ENCODE results near the gene SPRY1.

Gene SPRY1

DNA sequence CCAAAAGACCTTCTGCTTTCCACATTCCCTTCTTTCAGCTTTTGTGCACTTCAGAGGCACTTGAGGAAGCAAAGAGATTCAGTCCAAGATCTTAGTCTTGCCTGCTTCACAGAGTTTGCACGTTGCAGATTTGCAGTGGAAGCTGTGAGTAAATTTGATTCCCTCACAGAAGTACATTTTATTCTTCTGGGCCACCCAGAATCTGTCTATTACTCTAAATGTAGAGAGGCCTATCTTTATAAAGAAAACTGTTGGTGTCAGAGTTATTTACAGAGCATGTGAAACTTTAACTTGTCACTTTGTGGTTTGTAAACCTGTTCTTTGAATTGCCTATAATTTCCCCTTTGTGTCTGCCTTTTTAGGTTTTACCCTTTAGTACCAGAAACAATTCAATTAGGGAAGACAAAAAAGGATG lies 15.5 kb downstream of the SPRY1 start:
- DNase-seq: no peak

GRCh38 chr4:123412700-123413512 lies 16.3 kb downstream of the SPRY1 start:
- no peak for DNase-seq

GRCh38 chr4:123415576-123415975 lies 19.0 kb downstream of the SPRY1 start:
- DNase-seq: no peak

GRCh38 chr4:123415977-123416376 lies 19.4 kb downstream of the SPRY1 start:
- peak; percentile 14 for DNase-seq

DNA sequence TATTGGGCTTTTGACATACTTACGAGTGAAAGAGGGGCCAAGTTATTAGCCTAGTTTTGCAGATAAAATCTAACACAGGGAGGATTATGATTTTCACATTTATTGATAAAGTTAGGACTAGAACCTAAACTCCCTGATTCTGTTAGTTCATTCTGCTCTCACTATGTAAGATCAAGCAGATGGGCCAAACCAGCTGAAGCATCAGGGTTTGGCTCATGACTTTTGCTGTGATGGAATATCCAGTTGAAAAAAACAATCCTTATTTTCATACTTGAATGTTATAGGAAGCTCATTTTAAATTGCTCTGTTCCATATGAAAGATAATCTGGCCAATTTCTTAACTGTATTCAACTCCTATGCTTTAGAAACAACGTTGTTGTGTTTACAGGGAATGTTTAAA lies 21.2 kb downstream of the SPRY1 start:
- no peak for DNase-seq

GRCh38 chr4:123418351-123418931 lies 21.8 kb downstream of the SPRY1 start:
- DNase-seq: no peak

DNA sequence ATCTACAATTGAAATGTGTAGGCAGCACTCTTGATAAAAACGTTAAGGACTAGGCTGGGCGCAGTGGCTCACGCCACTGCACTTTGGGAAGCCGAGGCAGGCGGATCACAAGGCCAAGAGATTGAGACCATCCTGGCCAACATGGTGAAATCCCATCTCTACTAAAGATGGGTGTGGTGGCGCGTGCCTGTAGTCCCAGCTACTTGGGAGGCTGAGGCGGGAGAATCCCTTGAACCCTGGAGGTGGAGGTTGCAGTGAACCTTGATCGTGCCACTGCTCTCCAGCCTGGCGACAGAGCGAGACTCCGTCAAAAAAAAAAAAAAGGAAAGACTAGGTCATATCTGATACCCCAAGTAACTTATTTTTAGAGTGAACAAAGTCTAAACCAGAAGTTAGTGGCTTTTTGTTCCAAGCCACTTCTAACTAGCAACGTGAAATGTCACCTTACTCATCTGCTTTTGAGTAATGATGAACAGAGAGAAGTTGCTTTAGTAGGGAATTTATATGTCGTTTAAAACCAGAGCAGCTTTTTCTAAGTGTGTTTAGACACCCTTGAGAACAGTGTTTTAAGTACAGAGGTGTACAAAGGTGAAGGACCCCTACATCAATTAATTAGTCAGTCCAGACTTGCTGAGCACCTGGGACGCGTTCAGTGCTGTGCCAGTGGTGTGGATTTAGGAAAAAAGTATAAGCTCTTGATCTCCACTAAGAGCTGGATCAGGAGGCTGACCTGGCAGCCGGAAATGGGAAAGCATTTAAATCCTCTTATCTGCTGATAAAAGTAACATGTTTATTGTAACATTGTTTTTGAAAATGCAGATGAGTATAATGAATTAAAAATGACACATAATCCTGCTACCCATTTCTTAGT lies 23.5 kb downstream of the SPRY1 start:
- no peak for DNase-seq

GRCh38 chr4:123421227-123421936 lies 24.8 kb downstream of the SPRY1 start:
- peak; percentile 27 for DNase-seq

GRCh38 chr4:123421937-123422781 lies 25.6 kb downstream of the SPRY1 start:
- peak; percentile 4 for DNase-seq

DNA sequence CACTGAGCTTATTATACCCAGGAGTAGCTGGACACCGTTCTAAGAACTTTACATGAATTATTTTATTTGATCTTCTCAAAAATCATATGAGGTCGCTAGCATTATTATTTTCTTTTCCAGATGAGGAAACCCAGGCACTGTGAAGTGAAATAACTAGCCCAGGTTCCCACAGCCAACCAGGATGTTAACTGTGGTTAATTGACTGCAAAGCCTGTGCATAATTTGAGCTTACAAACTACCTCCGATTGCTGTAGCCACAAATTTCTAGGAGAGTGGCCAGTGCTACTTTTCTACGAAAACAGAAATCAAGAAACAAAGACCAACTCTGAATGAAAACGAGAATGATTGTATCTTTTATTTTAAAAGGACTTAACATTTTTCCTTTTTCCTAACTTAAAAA lies 27.2 kb downstream of the SPRY1 start:
- DNase-seq: no peak

GRCh38 chr4:123427951-123428350 lies 31.4 kb downstream of the SPRY1 start:
- DNase-seq: no peak

- no peak for DNase-seq
These were observed 33.4 kb downstream of the SPRY1 start for GRCh38 chr4:123430031-123430430.

- no peak for DNase-seq
These were observed 33.9 kb downstream of the SPRY1 start for GRCh38 chr4:123430501-123430900.

DNA sequence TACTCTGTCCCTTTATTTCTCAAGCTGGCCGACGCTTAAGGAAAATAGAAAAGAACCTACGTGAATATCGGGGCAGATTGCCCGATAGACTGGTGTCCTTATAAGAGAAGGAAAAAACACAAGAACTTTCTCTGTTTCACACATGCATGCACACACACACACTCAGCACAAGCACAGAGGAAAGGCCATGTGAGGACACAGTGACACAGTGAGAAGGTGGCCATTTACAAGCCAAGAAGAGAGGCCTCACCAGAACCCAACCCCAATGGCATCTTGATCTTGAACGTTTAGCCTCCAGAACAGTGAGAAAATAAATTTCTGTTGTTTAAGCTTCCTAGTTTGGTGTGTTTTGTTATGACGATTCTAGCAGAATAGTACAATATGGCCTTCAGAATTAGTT lies 37.0 kb downstream of the SPRY1 start:
- no peak for DNase-seq

- no peak for DNase-seq
These were observed 37.4 kb downstream of the SPRY1 start for GRCh38 chr4:123433976-123434375.

DNA sequence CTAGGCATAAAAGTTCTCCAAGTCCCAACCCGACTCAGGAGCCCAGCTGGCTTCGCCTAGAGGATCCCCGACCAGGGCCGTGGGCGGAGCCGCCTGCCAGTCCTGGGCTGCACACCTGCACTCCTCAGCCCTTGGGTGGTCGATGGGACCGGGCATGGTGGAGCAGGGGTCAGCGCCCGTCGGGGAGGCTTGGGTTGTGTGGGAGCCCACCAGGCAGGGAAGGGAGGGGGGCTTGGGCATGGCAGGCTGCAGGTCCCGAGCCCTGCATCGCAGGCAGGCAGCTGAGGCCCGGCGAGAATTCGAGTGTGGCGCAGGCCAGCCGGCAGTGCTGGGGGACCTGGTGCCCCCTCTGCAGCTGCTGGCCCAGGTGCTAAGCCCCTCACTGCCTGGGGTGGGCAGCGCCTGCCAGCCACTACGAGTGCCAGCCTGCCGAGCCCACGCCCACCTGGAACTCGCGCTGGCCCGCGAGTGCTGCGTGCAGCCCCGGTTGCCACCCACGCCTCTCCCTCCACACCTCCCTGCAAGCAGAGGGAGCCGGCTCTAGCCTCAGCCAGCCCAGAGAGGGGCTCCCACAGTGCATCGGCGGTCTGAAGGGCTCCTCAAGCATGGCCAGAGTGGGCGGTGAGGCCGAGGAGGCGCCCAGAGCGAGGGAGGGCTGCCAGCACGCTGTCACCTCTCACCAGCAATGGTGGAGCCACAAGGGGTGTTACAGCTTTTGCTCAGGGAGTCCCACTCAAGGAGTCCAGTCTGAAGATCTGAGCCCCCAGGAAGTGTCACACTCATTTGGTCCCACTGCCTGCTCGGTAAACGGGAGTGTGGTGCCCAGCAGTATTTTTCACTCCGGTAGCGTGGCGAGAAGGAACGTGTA lies 38.9 kb downstream of the SPRY1 start:
- no peak for DNase-seq

- no peak for DNase-seq
These were observed 41.4 kb downstream of the SPRY1 start for GRCh38 chr4:123438031-123438430.

DNA sequence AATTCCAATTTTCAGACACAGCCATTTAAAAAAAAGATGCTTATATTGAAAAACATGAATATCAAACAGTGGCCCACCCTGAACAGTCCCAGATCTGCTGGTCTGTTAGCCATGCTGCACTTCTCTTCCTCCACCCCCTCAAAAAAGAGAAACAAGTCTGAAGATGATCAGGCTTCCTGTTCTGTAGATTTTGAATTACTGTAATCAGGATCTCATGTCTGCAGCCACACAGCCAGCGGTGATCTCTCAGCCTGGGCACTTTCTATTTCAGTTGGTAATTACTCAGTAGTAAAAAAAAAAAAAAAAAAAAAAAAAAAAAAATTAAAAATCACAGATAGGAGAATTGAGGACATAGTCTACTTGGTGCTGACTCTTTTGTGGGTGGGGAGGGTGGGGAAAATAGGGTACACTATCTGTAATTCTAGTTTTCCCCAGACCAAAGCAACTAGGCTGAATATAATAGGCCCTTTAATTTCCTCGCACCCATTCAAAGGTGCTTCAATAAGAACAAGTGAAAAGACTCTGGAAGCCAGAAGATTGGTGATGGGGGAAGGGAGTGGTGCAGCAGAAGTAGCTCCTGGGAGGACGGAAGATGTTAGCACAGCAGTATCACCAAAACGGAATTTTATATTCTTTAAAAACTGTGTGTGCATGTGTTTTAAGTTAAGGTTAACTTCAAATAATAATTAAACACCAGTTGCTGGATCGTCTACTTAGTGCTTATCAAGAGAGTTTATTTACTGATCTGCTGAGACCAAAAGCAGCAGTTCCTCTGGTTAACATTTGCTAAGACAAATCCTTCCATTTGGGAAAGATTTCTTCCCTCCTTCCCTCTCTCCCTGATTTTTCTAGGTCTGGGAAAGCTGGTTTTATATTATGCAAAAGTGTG lies 47.0 kb downstream of the SPRY1 start:
- no peak for DNase-seq

DNA sequence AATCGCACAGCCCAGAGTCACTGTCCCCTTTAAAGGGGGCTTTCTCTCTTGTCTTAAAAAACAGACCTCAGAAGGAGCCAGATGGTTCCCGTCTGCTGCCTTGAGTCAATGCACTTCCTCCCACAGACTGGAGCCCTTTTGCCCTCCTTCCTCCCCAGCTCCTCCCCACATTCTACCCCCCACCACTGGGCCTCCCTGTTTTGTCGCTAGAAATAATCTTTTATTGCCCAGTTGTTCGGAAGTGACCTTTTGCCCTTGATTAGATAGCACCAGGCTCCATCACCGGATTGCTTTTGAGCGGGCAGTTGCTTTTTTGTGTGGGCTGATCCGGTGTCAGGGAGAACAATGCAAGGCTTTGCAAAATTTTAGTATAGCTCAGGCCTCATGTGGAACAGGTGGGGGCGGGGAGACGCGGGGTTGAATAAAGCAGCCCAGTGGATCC lies 47.7 kb downstream of the SPRY1 start:
- DNase-seq: no peak
